Sigmoid colon (tissue), 7 donors: ENCODE measurements around the gene GARNL3. TPM values are rescaled to one million over a fixed set of nuclear protein-coding genes. Genes with fewer than 3 reads are reported as not detected.

Experiments
- DNase-seq: peaks from one replicate; pipeline ENCODE4 v3.0.0-alpha.2; 2019
- H3K27ac ChIP-seq, 4 donors: fragments of 200-600 bp; sonication (generic); one replicate each; pipeline ENCODE4 v1.5.1; 2016 to 2019; ENCODE audit warnings: mild to moderate bottlenecking in 1 of 4
- H3K27me3 ChIP-seq, 3 donors: fragments of 200-600 bp; sonication (generic); one replicate each; pipeline ENCODE4 v1.5.1; 2019; ENCODE audit warnings: mild to moderate bottlenecking in 1 of 3
- H3K36me3 ChIP-seq, 4 donors: fragments of 200-600 bp; sonication (generic); one replicate each; pipeline ENCODE4 v1.5.1; 2016 to 2019
- H3K4me1 ChIP-seq, 4 donors: fragments of 200-600 bp; sonication (generic); one replicate each; pipeline ENCODE4 v1.5.1; 2017 to 2019
- H3K4me3 ChIP-seq, 4 donors: fragments of 200-600 bp; sonication (generic); one replicate each; pipeline ENCODE4 v1.5.1; 2017 to 2019; ENCODE audit warnings: mild to moderate bottlenecking in 2 of 4, moderate library complexity in 1 of 4
- H3K9me3 ChIP-seq, 4 donors: fragments of 200-600 bp in 3 of 4; sonication (generic) in 3 of 4; one replicate each; pipeline versions ENCODE4 v1.5.1 to v1.6.1; 2013 to 2019
- CTCF ChIP-seq, 4 experiments: fragments of 450-650 bp in 3 of 4; fragments of 200-600 bp in 1 of 4; IDR thresholded peaks; one replicate each; pipeline ENCODE4 v1.5.1; 2016 to 2019; ENCODE audit warnings: antibody characterized with exemption in 4 of 4, mild to moderate bottlenecking in 3 of 4, moderate library complexity in 2 of 4
- EP300 ChIP-seq, 4 donors: sonication (generic); formaldehyde crosslinking; IDR thresholded peaks; one replicate each; pipeline ENCODE4 v1.6.1; 2017; ENCODE audit warnings: antibody characterized with exemption in 4 of 4
- POLR2A ChIP-seq, 2 donors: fragments of 450-650 bp; IDR thresholded peaks; one replicate each; pipeline ENCODE4 v1.6.1; 2016; ENCODE audit warnings: antibody characterized with exemption in 2 of 2, mild to moderate bottlenecking in 2 of 2, moderate library complexity in 2 of 2
- POLR2AphosphoS5 ChIP-seq, 4 donors: sonication (generic); formaldehyde crosslinking; IDR thresholded peaks; one replicate each; pipeline ENCODE4 v1.6.1; 2017; ENCODE audit warnings: antibody characterized with exemption in 4 of 4
- WGBS, 2 donors: extraction: QIAGEN DNeasy Blood & Tissue Kit; methylation state at CpG; one replicate each; pipeline ENCODE4 v1.1.7; 2013; 5-methylcytosine and 5-hydroxymethylcytosine counted together
- intact Hi-C: fragments of 100-400 bp; cut with DNase I; formaldehyde crosslinking; loops from one replicate; pipeline ENCODE4 v1.15.1; 2023
- polyA plus RNA-seq, 3 donors: library from polyadenylated mRNA; stranded (reverse); fragments of 200-250 nt; gene quantifications; one replicate each; pipeline ENCODE4 v1.2.3, GENCODE V29; 2013
- total RNA-seq, 4 donors: library from RNA; depleted of rRNA; stranded (reverse); fragments of >200 nt; gene quantifications; one replicate each; pipeline ENCODE4 v1.1.0, GENCODE V29; 2016
- donor health status: healthy with polysubstance abuse.
- donor health status: Bipolar disorder and iron deficiency.
- donor health status: healthy.

The GARNL3 gene
- total and polyA plus RNA-seq, 7 donors: 0.92 to 28.0 (median 10.2) TPM

DNA sequence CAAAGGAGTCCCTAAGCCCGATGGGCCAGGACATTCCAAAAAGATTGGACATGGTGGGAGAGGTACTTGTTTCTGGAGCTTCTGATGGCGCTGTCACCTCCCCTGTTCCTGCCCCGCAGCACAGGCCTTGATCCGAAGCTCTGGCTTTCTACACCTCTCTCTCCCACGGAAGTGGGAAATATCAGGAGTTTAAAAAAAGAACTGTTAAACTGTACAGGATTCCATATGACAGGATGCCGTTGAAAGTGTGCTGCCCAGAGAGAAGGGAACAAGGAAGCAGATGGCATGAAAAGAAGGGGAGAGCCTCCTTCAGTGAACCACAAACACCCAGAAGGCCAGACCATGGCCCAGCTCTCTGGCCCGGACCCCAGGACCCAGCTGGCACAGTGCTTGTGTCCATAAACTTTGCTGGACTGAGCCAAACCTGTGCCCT lies 105.6 kb downstream of the GARNL3 start:
- Histone ChIP-seq H3K9me3 (no peaks in the 10 kb centered on the region), H3K4me1 (no peaks in the 10 kb centered on the region), H3K27me3 (no peaks in the 10 kb centered on the region), H3K4me3 (no peak overlapping the region), H3K36me3 (peaks cover 0 to 5% (median 0%) of the 10 kb centered on the region in 4 donors), H3K27ac (no peak overlapping the region)
- intact Hi-C loops: no loop called here
- TF ChIP-seq CTCF (IDR thresholded peaks at IDR 0.05) (no peak), POLR2A (IDR thresholded peaks at IDR 0.05) (no peak), EP300 (IDR thresholded peaks at IDR 0.05) (no peak), POLR2AphosphoS5 (IDR thresholded peaks at IDR 0.05) (no peak)
- 45 to 81% methylated on average over 7 of the region's 7 CpGs for WGBS, 2 donors
- DNase-seq: no peak

- no peak overlapping the region for H3K27ac ChIP-seq
- DNase-seq: no peak
- H3K4me3 ChIP-seq: no peak overlapping the region
- H3K36me3 ChIP-seq: no peaks in the 10 kb centered on the region
- 45 to 75% methylated on average over 13 of the region's 13 CpGs for WGBS, 2 donors
- H3K4me1 ChIP-seq: no peaks in the 10 kb centered on the region
- no peaks in the 10 kb centered on the region for H3K9me3 ChIP-seq
- intact Hi-C loops: no loop called here
- TF ChIP-seq POLR2AphosphoS5 (IDR thresholded peaks at IDR 0.05) (no peak), POLR2A (IDR thresholded peaks at IDR 0.05) (no peak), EP300 (IDR thresholded peaks at IDR 0.05) (no peak)
- H3K27me3 ChIP-seq: no peaks in the 10 kb centered on the region
These were observed 106.4 kb downstream of the GARNL3 start for GRCh38 chr9:127370672-127371648.

DNA sequence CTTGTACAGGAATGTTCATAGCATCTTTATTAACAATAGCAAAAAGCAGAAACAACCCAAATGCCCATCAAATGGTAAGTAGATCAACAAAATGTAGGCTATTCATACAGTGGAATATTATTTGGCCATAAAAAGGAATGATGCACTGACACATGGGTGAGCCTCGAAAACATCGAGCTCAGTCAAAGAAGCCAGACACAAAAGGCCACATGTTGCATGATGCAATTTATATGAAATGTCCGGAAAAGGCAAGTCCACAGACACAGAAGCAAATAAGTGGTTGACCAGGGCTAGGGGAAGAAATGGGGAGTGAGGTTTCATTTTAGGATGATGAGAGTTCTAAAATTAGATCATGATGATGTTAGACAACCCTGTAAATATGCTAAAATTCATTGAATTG lies 115.9 kb downstream of the GARNL3 start:
- WGBS, 2 donors: 97% methylated on average over 3 of the region's 3 CpGs
- no peak for DNase-seq
- H3K4me1 ChIP-seq: no peaks in the 10 kb centered on the region
- intact Hi-C loops: no loop called here
- H3K27me3 ChIP-seq: no peaks in the 10 kb centered on the region
- H3K27ac ChIP-seq: no peak overlapping the region
- H3K4me3 ChIP-seq: no peak overlapping the region
- H3K36me3 ChIP-seq: no peaks in the 10 kb centered on the region
- TF ChIP-seq POLR2AphosphoS5 (IDR thresholded peaks at IDR 0.05) (no peak), EP300 (IDR thresholded peaks at IDR 0.05) (no peak), POLR2A (IDR thresholded peaks at IDR 0.05) (no peak), CTCF (IDR thresholded peaks at IDR 0.05) (no peak)
- no peaks in the 10 kb centered on the region for H3K9me3 ChIP-seq

GRCh38 chr9:127382541-127382940 lies 118.0 kb downstream of the GARNL3 start:
- Histone ChIP-seq H3K4me3 (no peak overlapping the region), H3K27me3 (no peaks in the 10 kb centered on the region), H3K4me1 (no peaks in the 10 kb centered on the region), H3K27ac (no peak overlapping the region), H3K9me3 (no peaks in the 10 kb centered on the region), H3K36me3 (no peaks in the 10 kb centered on the region)
- TF ChIP-seq POLR2A (IDR thresholded peaks at IDR 0.05) (no peak), POLR2AphosphoS5 (IDR thresholded peaks at IDR 0.05) (no peak), EP300 (IDR thresholded peaks at IDR 0.05) (no peak), CTCF (IDR thresholded peaks at IDR 0.05) (no peak)
- WGBS, 2 donors: 87 to 88% methylated on average over 2 of the region's 2 CpGs
- DNase-seq: no peak
- intact Hi-C loops: no loop called here

DNA sequence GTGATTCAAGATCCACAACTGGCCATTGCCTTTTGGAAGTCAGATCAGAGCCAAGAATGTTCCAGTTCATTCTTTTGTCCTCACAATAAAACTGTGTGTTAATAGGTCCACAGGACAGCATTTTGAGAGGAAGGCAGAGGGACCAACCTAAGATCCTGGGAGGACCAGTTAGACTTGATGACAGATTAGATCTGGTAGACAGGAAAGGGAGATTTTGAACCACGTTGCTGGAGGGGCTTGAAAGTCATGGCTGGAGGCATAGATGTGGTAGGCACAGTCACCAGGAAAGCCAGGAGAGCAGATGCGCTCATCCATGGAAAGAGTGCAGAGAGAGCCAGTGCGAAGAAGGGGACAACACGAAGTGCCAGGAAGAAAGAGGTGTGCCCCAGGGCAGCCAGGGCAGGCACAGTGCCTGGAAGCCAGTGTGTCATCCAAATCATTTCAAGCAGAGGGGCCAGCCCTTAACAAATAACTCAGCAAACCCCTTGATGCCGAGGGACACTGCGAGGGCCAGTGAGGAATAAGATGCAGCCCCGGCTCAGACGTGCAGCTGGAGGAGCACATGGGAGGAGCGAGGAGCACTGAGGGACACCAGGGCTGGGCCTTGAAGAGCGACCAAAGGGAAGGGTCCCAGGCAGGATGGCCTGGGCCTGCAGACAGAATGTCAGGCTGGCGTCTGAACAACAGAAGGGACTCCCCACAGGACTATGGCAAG lies 119.6 kb downstream of the GARNL3 start:
- no peaks in the 10 kb centered on the region for H3K9me3 ChIP-seq
- TF ChIP-seq POLR2AphosphoS5 (IDR thresholded peaks at IDR 0.05): no peak
- no peak for TF ChIP-seq EP300 (IDR thresholded peaks at IDR 0.05)
- TF ChIP-seq CTCF (IDR thresholded peaks at IDR 0.05): no peak
- no peak overlapping the region for H3K27ac ChIP-seq
- intact Hi-C loops: no loop called here
- peaks cover 0 to 15% (median 13%) of the 10 kb centered on the region in 4 donors for H3K4me1 ChIP-seq
- no peaks in the 10 kb centered on the region for H3K36me3 ChIP-seq
- peak; percentile 34 for DNase-seq
- no peaks in the 10 kb centered on the region for H3K27me3 ChIP-seq
- H3K4me3 ChIP-seq: no peak overlapping the region
- 90% methylated on average over 11 of the region's 11 CpGs for WGBS, 2 donors
